HepG2 (cell line): ENCODE measurements around the gene LRRN2. TPM values are rescaled to one million over a fixed set of nuclear protein-coding genes. Genes with fewer than 3 reads are reported as not detected.

ENCODE experiments used
- ATAC-seq: fragments of 200-7000 bp; cut with Tn5 transposase; 3 replicates; pipeline ENCODE4 v1.9.1; 2020; ENCODE audit warnings: mild to moderate bottlenecking, moderate library complexity
- BruUV-seq: library from RNA; stranded (reverse); fragments of 400-500 nt; replicated peaks from 2 replicates; lab custom pipeline; 2021; lab: Mats Ljungman, UMichigan
- CTCF ChIA-PET: fragments of 300-600 bp; formaldehyde crosslinking; extraction: SDS; loops from one replicate; lab custom pipeline; 2021; ENCODE audit warnings: low total read pairs, inconsistent platforms, low intra/inter-chr PET ratio; lab: Yijun Ruan, JAX
- POLR2A ChIA-PET: fragments of 350-600 bp; sonication (Branson Sonifier 250); formaldehyde crosslinking; loops from one replicate; lab custom pipeline; 2020; ENCODE audit warnings: antibody characterized with exemption, inconsistent platforms; lab: Yijun Ruan, JAX
- DNase-seq: peaks from one replicate; pipeline ENCODE4 v3.0.0-alpha.2; 2015; ENCODE audit warnings: low spot score
- FAIRE-seq: peaks from 3 replicates; lab custom pipeline; 2011; peaks lifted over from hg19 to GRCh38; lab: Jason Lieb, UNC
- H2AFZ ChIP-seq: one replicate; pipeline ENCODE4 v1.6.1; 2011; ENCODE audit warnings: low read length, inconsistent platforms
- H3K27ac ChIP-seq: fragments of 300-600 bp; 3 replicates; pipeline ENCODE4 v1.8.0; 2011; ENCODE audit warnings: mixed run types, mild to moderate bottlenecking, mixed read lengths, low read length, inconsistent platforms; ENCODE audit not compliant: insufficient read depth; ENCODE audit errors: extremely low read length
- H3K27me3 ChIP-seq, 2 experiments: fragments of 200-600 bp in 1 of 2; 2 replicates in 1 of 2; 3 replicates in 1 of 2; pipeline versions ENCODE4 v1.6.0 to v1.8.0; 2011; ENCODE audit warnings: low read length in 2 of 2, mild to moderate bottlenecking in 2 of 2, moderate library complexity in 2 of 2, inconsistent platforms in 1 of 2; ENCODE audit not compliant: insufficient read depth in 2 of 2, control insufficient read depth in 1 of 2
- H3K36me3 ChIP-seq, 2 experiments: fragments of 200-600 bp in 1 of 2; replicated peaks in 1 of 2; 2 replicates in 1 of 2; 3 replicates in 1 of 2; pipeline versions ENCODE4 v1.5.1 to v1.8.0; 2011; ENCODE audit warnings: low read length in 2 of 2, inconsistent platforms in 1 of 2; ENCODE audit not compliant: insufficient read depth in 2 of 2, control insufficient read depth in 1 of 2
- H3K4me1 ChIP-seq: 2 replicates; pipeline ENCODE4 v1.5.1; 2012; ENCODE audit warnings: low read length, inconsistent platforms; ENCODE audit not compliant: insufficient read depth
- H3K4me2 ChIP-seq: 2 replicates; pipeline ENCODE4 v1.6.0; 2011; ENCODE audit warnings: low read depth, low read length, inconsistent platforms
- H3K4me3 ChIP-seq, 3 experiments: fragments of 200-600 bp in 1 of 3; sonication (generic), shearing (Covaris generic) in 1 of 3; replicated peaks in 1 of 3; 2 replicates each; pipeline ENCODE4 v1.5.1; 2011 to 2016; ENCODE audit warnings: low read length in 3 of 3, inconsistent platforms in 2 of 3, low read depth in 2 of 3, mild to moderate bottlenecking in 2 of 3, control low read depth in 1 of 3, mixed read lengths in 1 of 3; ENCODE audit not compliant: insufficient read depth in 1 of 3
- H3K79me2 ChIP-seq: one replicate; pipeline ENCODE4 v1.6.1; 2011; ENCODE audit warnings: low read length, inconsistent platforms; ENCODE audit not compliant: insufficient read depth
- H3K9ac ChIP-seq: 2 replicates; pipeline ENCODE4 v1.6.0; 2011; ENCODE audit warnings: mild to moderate bottlenecking, low read depth, low read length, inconsistent platforms; ENCODE audit not compliant: insufficient read depth
- H3K9me3 ChIP-seq: 2 replicates; pipeline ENCODE4 v1.5.1; 2012; ENCODE audit warnings: mild to moderate bottlenecking, low read length
- H4K20me1 ChIP-seq: 2 replicates; pipeline ENCODE4 v1.6.0; 2011; ENCODE audit warnings: inconsistent platforms, mild to moderate bottlenecking, low read length, moderate library complexity; ENCODE audit not compliant: insufficient read depth
- ETS1 ChIP-seq: sonication (generic); formaldehyde crosslinking; IDR thresholded peaks from 2 replicates; pipeline ENCODE4 v1.4.0; 2020; ENCODE audit warnings: missing genetic modification reagents
- KDM3A ChIP-seq: IDR thresholded peaks from 2 replicates; pipeline ENCODE4 v1.6.1; 2018; ENCODE audit warnings: low read depth, missing compliant biosample characterization
- KLF15 ChIP-seq: sonication (generic); formaldehyde crosslinking; IDR thresholded peaks from 2 replicates; pipeline ENCODE4 v1.8.1; 2023; ENCODE audit warnings: borderline replicate concordance, mild to moderate bottlenecking, inconsistent platforms, missing genetic modification reagents, mixed read lengths
- MED8 ChIP-seq: sonication (generic); formaldehyde crosslinking; IDR thresholded peaks from 2 replicates; pipeline ENCODE4 v1.8.1; 2023; ENCODE audit warnings: mild to moderate bottlenecking, missing genetic modification reagents; ENCODE audit not compliant: insufficient replicate concordance
- NBN ChIP-seq: fragments of 450-650 bp; conservative IDR thresholded peaks from 2 replicates; pipeline ENCODE4 v1.6.1; 2017
- NFIB ChIP-seq: sonication (generic); formaldehyde crosslinking; IDR thresholded peaks from 2 replicates; pipeline ENCODE4 v1.9.0; 2021; ENCODE audit warnings: missing genetic modification reagents, mild to moderate bottlenecking, borderline replicate concordance
- POGZ ChIP-seq: sonication (generic); formaldehyde crosslinking; IDR thresholded peaks from 2 replicates; pipeline ENCODE4 v1.4.0; 2020; ENCODE audit warnings: mild to moderate bottlenecking, missing genetic modification reagents
- ZFYVE20 ChIP-seq: sonication (generic); formaldehyde crosslinking; IDR thresholded peaks from 2 replicates; pipeline ENCODE4 v1.8.0; 2023; ENCODE audit warnings: low read depth, mild to moderate bottlenecking, moderate library complexity, missing genetic modification reagents, borderline replicate concordance
- ZNF44 ChIP-seq: sonication (generic); formaldehyde crosslinking; IDR thresholded peaks from 2 replicates; pipeline ENCODE4 v1.5.1; 2020; ENCODE audit warnings: mild to moderate bottlenecking, missing genetic modification reagents
- ZNF468 ChIP-seq: sonication (generic); formaldehyde crosslinking; IDR thresholded peaks from 2 replicates; pipeline ENCODE4 v1.8.0; 2022; ENCODE audit warnings: mild to moderate bottlenecking, moderate library complexity, missing genetic modification reagents
- ZNF703 ChIP-seq: sonication (generic); formaldehyde crosslinking; IDR thresholded peaks from 2 replicates; pipeline ENCODE4 v1.5.1; 2020; ENCODE audit warnings: missing genetic modification reagents, mild to moderate bottlenecking, moderate library complexity, borderline replicate concordance
- WGBS: methylation state at CpG from one replicate; pipeline ENCODE4 v1.1.6; 2017; ENCODE audit warnings: low lambda C conversion rate; 5-methylcytosine and 5-hydroxymethylcytosine counted together
- in situ Hi-C: cut with HindIII; loops from 2 replicates; pipeline ENCODE4 v1.10.0; 2017; ENCODE audit warnings: low pct_unique_long_range_greater_than_20kb; ENCODE audit not compliant: extremely low pct_ligation_motif_present
- intact Hi-C: fragments of 100-400 bp; cut with micrococcal nuclease; formaldehyde crosslinking; loops from one replicate; pipeline ENCODE4 v1.10.0; 2022; ENCODE audit not compliant: unreplicated experiment
- polyA plus RNA-seq, 8 experiments: library from polyadenylated mRNA; depleted of rRNA in 3 of 8; stranded (reverse) in 7 of 8; unstranded in 1 of 8; fragments of >200 nt; fragmentation: Illumina TruSeq in 4 of 8; extraction: Trizol in 4 of 8; gene quantifications; 2 replicates each; pipeline versions ENCODE4 v1.2.1 to v1.2.3, GENCODE V29; 2011 to 2016; ENCODE audit warnings: low read depth in 4 of 8, missing spikeins in 1 of 8, mixed read lengths in 1 of 8; ENCODE audit not compliant: insufficient read depth in 1 of 8
- total RNA-seq, 5 experiments: library from RNA; depleted of rRNA; stranded (reverse); fragments of >200 nt; fragmentation: Illumina TruSeq; extraction: Trizol; gene quantifications; 2 replicates each; pipeline ENCODE4 v1.2.3, GENCODE V29; 2016; ENCODE audit warnings: low read depth in 1 of 5
- TF ChIP-seq, protein P1 (sequence below), 2 experiments: sonication (generic) in 1 of 2; formaldehyde crosslinking in 1 of 2; IDR thresholded peaks; 2 replicates each; pipeline versions ENCODE4 v1.4.0 to v1.6.1; 2018 to 2020; ENCODE audit warnings: missing genetic modification reagents in 2 of 2, borderline replicate concordance in 1 of 2, low read depth in 1 of 2, mild to moderate bottlenecking in 1 of 2, missing biosample characterization in 1 of 2
- TF ChIP-seq, protein P2 (sequence below): sonication (generic); formaldehyde crosslinking; IDR thresholded peaks from 2 replicates; pipeline ENCODE4 v1.5.1; 2020; ENCODE audit warnings: missing genetic modification reagents, mild to moderate bottlenecking, borderline replicate concordance
- TF ChIP-seq, protein P3 (sequence below): sonication (generic); formaldehyde crosslinking; IDR thresholded peaks from 2 replicates; pipeline ENCODE4 v1.8.1; 2023; ENCODE audit warnings: mild to moderate bottlenecking, missing genetic modification reagents
- TF ChIP-seq, protein P4 (sequence below): sonication (generic); formaldehyde crosslinking; IDR thresholded peaks from 2 replicates; pipeline ENCODE4 v1.5.1; 2020; ENCODE audit warnings: mild to moderate bottlenecking, missing genetic modification reagents, borderline replicate concordance

The LRRN2 gene
- total and polyA plus RNA-seq, 2 of the 13 experiments (the other 11 are each of a cell fraction or from before 2014, with no cell fraction given) = not detected

- no peak overlapping the region for H3K4me2 ChIP-seq
- CTCF ChIA-PET = no interaction called here
- no peak overlapping the region for H3K27ac ChIP-seq
- H3K27me3 ChIP-seq = no peaks in the 10 kb centered on the region
- no peaks in the 10 kb centered on the region for H3K4me1 ChIP-seq
- no peak overlapping the region for H3K4me3 ChIP-seq
- WGBS = 66% methylated on average over 8 of the region's 8 CpGs
- no peaks in the 10 kb centered on the region for H4K20me1 ChIP-seq
- no TSS peak for BruUV-seq
- DNase-seq (peak; percentile 29), ATAC-seq (no peak), FAIRE-seq (no peak)
- no peaks in the 10 kb centered on the region for H3K9me3 ChIP-seq
- H3K36me3 ChIP-seq = no peaks in the 10 kb centered on the region
- in situ Hi-C loops = no loop called here
- no peak overlapping the region for H2AFZ ChIP-seq
- H3K9ac ChIP-seq = no peak overlapping the region
- POLR2A ChIA-PET = no interaction called here
- H3K79me2 ChIP-seq = no peaks in the 10 kb centered on the region
- intact Hi-C loops = no loop called here
- TF ChIP-seq, protein P1, sequence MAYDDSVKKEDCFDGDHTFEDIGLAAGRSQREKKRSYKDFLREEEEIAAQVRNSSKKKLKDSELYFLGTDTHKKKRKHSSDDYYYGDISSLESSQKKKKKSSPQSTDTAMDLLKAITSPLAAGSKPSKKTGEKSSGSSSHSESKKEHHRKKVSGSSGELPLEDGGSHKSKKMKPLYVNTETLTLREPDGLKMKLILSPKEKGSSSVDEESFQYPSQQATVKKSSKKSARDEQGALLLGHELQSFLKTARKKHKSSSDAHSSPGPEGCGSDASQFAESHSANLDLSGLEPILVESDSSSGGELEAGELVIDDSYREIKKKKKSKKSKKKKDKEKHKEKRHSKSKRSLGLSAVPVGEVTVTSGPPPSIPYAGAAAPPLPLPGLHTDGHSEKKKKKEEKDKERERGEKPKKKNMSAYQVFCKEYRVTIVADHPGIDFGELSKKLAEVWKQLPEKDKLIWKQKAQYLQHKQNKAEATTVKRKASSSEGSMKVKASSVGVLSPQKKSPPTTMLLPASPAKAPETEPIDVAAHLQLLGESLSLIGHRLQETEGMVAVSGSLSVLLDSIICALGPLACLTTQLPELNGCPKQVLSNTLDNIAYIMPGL (CRISPR knock-in tag; IDR thresholded peaks at IDR 0.05; ENCODE audit: borderline replicate concordance in 1 of 2, low read depth in 1 of 2) = no peak
- TF ChIP-seq ZNF44 (CRISPR knock-in tag) = no peak
- TF ChIP-seq, protein P2, sequence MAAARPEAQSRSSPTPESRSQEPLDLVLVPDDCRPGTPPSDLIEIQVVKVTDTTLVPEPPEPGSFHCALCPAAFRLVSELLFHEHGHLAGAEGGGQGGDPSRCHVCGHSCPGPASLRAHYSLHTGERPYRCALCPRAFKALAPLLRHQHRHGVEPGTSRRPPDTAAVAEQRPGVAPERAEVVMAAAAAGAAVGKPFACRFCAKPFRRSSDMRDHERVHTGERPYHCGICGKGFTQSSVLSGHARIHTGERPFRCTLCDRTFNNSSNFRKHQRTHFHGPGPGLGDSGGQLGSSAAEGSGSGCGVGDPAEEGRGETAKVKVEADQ (CRISPR knock-in tag) = no peak
- no peak for TF ChIP-seq ZFYVE20
- TF ChIP-seq KDM3A = no peak
- no peak for TF ChIP-seq ZNF703 (CRISPR knock-in tag)
- no peak for TF ChIP-seq NFIB (CRISPR knock-in tag)
- TF ChIP-seq, protein P3, sequence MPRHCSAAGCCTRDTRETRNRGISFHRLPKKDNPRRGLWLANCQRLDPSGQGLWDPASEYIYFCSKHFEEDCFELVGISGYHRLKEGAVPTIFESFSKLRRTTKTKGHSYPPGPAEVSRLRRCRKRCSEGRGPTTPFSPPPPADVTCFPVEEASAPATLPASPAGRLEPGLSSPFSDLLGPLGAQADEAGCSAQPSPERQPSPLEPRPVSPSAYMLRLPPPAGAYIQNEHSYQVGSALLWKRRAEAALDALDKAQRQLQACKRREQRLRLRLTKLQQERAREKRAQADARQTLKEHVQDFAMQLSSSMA (CRISPR knock-in tag) = no peak
- TF ChIP-seq, protein P4, sequence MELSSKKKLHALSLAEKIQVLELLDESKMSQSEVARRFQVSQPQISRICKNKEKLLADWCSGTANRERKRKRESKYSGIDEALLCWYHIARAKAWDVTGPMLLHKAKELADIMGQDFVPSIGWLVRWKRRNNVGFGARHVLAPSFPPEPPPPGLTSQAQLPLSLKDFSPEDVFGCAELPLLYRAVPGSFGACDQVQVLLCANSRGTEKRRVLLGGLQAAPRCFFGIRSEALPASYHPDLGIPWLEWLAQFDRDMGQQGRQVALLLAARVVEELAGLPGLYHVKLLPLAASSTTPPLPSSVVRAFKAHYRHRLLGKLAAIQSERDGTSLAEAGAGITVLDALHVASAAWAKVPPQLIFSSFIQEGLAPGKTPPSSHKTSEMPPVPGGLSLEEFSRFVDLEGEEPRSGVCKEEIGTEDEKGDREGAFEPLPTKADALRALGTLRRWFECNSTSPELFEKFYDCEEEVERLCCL (CRISPR knock-in tag) = no peak
- no peak for TF ChIP-seq MED8
- no peak for TF ChIP-seq ZNF468 (CRISPR knock-in tag)
- no peak for TF ChIP-seq KLF15 (CRISPR knock-in tag)
- no peak for TF ChIP-seq POGZ (CRISPR knock-in tag)
- no peak for TF ChIP-seq NBN
- TF ChIP-seq ETS1 (CRISPR knock-in tag) = no peak
These were observed 112.3 kb downstream of the LRRN2 start for GRCh38 chr1:204572923-204573922.
